A549 (cell line): Measurements from ENCODE around the gene ARHGAP19.

ENCODE experiments used
- BHLHE40 ChIP-seq: IDR thresholded peaks from 2 replicates; pipeline ENCODE4 v1.6.1; 2012; ENCODE audit warnings: low read depth, low read length, inconsistent platforms
- HOXA7 ChIP-seq: fragments of 250-450 bp; sonication (Bioruptor Pico); IDR thresholded peaks from 2 replicates; pipeline ENCODE4 v1.5.0; 2020; ENCODE audit warnings: mild to moderate bottlenecking, moderate library complexity
- POLR2A ChIP-seq: IDR thresholded peaks from 2 replicates; pipeline ENCODE4 v1.6.1; 2012; ENCODE audit warnings: mild to moderate bottlenecking, low read length
- POLR2AphosphoS2 ChIP-seq: conservative IDR thresholded peaks from 2 replicates; pipeline ENCODE4 v1.6.1; 2012; ENCODE audit warnings: low read length, improper control_type of control experiment, inconsistent platforms
- TF ChIP-seq, protein P1 (sequence below): IDR thresholded peaks from 2 replicates; pipeline ENCODE4 v1.6.1; 2012
- TF ChIP-seq, protein P2 (sequence below): IDR thresholded peaks from 2 replicates; pipeline ENCODE4 v1.6.1; 2012; ENCODE audit warnings: low read depth, borderline replicate concordance

DNA sequence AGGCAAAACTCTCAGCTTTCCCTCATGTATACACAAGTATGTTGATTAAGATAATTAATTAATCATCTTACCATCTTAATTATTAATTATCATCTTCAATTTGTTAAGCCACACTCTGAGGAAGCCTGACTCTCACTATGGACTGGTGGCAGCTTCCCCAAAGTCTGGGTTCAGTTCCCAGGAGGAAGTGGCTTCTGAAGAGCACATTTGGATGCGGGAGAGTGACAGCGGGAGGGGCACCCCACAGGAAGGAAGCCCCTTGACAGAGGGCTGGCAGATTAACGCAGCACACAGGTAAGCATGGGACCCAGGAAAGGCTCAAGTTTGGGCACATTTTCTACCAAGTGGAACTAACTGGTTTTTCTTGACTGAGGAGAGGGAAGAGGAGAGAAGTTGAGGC is 93.3 kb downstream of the ARHGAP19 start:
- TF ChIP-seq POLR2AphosphoS2 (no peak), POLR2A (no peak), BHLHE40 (no peak), HOXA7 (CRISPR knock-in tag) (no peak)
- TF ChIP-seq, protein P1, sequence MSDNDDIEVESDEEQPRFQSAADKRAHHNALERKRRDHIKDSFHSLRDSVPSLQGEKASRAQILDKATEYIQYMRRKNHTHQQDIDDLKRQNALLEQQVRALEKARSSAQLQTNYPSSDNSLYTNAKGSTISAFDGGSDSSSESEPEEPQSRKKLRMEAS: no peak
- TF ChIP-seq, protein P2, sequence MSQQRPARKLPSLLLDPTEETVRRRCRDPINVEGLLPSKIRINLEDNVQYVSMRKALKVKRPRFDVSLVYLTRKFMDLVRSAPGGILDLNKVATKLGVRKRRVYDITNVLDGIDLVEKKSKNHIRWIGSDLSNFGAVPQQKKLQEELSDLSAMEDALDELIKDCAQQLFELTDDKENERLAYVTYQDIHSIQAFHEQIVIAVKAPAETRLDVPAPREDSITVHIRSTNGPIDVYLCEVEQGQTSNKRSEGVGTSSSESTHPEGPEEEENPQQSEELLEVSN: no peak
